GM19397 (cell line): ENCODE results near the gene ZDHHC14.

ENCODE experiments used
- ATAC-seq: cut with Tn5 transposase; IDR thresholded peaks from one replicate; pipeline ENCODE4 v1.9.1; 2021; ENCODE audit warnings: mild to moderate bottlenecking, moderate library complexity; ENCODE audit not compliant: unreplicated experiment

The ZDHHC14 gene

DNA sequence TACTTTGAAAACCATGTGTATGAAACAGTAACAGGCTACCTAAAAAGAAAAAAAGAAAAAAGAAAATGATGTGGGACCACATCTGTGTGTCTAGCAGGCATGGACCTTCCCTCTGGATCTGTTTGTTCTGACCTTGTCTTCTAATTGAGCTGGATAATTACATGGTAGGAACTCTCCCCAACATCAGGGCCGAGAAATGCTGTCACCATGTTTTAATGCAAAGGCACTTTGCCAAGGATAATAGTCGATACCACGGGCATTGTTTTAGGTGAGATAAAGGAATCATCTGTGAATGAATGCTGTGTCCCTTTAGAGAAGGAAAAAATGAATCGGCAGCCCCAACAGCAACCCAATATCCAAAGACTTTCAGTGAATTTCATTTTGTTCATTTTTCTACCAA is 149.1 kb downstream of the ZDHHC14 start:
- no peak for ATAC-seq

DNA sequence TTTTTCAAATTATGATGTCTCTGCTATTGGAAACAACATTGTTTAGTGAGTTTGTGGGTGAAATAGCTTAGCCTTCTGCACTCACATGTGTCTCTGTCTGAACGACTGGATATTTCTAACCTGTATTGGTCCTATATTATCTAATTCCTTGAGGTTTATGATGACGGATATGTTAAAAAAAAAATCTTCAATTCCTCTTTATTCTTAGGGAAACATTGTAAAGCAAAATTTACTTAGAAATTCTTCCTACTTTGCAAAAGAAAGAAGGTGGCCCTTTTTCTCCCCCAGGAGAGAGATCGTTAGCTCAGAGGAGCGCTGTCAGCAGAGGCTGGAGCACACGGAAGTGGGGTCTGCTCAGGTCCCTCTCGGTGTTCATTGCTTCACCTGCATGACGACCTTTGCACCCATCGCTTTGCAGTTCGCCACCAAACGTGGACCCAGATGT is 149.8 kb downstream of the ZDHHC14 start:
- no peak for ATAC-seq

DNA sequence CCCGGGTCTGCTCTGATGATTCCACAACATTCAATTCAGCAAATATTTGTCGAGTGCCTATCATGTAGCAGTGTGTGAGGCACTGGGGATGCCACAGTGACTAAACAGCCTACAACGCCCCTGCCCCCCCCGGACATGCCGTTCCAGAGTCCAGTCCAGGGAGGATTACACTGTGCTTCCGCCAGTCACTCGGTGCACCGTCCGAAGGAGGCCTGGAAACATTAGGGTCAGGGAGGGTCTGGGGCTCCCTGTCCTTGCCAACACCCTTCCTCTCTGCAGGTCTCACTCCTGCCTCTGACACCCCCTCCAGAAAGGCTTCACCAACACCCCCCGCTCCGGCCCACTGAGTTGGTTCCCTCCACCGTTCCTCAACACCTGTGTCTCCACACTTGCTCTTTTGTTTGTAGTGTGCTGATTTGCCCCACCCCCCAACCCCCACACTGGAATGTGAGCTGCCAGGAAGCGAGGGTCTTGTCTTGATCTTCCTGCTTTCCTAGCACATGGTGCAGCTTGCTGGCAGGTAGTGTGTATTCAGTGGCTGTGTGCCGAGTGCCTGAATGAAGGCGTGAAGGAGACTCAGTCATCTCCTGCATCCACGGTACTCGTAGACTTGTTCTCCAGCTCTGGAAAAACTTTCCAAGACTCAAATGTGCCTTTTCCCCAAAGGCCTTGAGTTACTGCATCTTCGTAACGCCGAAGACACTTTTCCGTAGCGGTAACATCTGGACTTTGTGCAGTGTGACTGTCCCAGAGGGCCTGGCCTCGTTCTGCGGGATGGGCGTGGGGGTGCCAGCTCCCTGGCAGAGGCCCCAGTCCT is 150.4 kb downstream of the ZDHHC14 start:
- no peak for ATAC-seq

DNA sequence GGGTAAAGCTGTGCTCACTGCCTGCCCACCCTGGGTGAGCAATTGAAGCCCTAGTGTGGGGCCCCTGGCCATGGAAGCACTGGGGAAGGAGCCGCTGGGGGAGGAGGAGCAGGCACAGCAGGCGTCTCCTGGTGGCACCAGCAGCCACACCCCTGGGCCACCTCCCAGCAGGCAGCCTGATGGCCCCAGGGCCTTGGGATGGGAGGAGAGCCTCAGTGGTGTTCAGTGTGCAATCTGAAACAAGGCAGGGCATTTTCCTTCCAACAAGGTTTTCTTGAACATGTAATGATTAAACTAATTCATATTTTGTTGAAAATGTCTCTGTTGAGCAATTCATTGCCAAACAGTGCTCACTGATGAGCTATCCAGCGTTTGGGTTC is 151.0 kb downstream of the ZDHHC14 start:
- no peak for ATAC-seq

DNA sequence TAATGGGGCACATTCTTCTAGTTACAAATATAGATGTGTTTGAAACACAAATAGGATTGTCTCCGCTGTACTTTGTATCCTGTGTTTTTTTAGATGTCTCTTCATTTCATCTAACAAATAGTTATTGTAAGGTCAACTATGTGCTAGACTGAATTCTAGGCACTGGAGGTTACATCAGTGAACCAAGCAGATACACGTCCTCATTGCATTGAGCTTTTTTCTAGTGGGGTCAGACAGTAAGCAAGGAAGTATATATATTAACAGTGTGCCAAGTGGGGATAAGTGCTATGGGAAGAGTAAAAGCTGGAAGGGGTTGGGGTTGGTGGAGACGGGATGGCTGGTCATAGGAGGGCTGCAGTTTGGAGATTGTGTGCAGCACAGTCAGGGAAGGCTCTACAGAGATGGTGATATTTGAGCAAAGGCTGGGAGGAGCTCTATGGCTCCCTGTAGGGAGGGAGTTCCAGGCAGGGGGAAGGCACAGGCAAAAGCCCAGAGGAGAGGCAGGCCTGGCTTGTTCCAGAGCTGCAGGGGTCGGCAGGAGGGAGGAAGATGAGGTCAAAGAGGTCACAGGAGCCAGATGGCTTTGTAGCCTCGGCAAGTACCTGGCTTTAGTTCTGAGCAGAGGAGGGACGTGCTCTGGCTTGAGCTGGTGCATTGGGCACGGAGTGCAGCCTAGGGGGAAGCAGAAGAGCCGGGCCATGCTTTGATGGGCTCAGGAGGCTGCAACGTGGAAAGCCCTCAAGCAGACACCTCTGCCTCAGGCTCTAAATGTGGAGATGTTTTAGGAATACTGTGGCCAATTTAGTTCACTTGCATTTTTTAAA is 152.3 kb downstream of the ZDHHC14 start:
- ATAC-seq, result no peak

DNA sequence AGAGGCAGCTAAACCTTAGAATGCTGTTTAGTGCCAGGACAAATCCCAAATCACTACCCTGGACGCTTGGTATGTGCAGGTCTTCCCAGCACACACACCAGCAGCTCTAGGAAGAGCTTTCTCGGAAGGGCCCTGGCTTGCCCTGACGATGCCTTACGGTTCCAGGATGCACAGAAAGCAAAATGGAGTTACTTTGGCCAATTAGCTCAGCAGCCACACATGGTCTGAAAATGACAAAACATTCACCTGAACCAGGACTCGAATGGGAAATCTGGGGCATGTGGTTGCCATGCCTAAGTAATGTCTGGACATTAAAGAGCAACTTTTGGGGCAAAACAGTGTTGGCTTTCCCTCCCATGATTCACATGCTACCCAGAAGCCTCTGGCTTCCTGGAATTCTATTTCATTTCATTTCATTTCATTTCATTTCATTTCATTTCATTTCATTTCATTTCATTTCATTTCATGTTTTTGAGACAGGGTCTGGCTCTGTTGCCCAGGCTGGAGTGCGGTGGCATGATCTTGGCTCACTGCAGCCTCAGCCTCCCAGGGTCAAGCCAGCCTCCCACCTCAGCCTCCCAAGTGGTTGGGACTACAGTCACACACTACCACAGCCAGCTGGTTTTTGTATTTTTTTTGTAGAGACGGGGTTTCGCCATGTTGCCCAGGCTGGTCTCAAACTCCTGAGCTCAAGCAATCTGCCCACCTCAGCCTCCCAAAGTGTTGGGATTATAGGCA is 153.3 kb downstream of the ZDHHC14 start:
- no peak for ATAC-seq

DNA sequence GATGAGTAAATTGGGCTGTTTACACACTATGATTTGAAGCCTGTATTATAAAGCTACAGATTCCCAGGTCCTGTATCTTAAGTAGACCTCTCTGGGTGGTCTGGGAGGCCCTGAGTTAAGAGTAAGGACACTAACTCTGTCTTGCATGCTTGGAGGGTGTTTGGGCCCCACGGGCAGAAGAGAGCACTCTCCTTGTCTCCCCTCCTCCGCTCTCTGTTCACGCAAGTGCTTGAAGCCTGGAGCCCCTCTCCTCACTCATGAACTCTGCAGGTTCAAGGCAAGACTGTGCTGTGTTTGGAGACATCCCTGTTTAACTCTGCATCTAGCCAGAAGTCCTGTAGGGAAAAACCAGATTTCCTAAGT is 154.0 kb downstream of the ZDHHC14 start:
- ATAC-seq, result no peak

DNA sequence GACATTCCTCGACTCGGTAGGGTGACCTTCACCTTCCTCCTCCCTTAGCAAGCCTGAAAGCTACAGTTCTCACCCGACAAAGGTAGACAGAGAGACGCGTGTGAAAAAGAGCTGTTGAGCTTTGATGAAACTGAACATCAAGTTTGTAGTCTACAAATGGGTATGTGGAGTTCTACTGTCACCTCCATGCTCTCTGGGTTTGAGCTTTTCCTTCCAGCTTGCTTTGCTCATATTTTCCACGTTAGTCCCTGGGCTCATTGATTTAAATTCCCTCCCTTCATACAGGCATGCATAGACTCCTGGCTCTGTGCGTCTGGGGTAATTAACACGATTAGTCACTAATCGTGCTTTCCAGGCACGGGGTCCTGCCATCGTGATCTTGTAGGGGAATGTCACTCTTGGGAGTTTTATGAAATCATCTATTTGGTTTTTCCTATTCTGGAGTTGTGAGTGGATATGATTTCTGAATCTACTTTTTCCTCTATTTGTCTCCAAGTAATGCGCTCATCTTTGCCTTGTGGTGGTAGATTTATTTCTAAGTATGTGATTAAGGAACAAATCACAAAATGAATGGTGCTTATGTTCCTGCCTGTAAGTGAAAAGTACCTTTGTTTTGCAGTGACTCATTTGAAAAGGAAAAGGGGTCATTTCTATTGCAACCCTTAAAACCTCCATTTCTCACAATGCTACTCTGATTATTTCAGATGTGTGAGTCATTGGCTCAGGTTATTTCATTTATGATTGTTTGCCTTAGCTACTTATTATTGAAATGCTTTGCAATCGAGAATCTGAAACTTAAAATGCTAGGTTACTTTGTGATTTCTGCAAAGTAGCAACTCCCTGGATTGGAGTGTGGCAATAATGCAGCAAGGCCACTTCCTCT is 154.6 kb downstream of the ZDHHC14 start:
- peak; percentile 61 for ATAC-seq

DNA sequence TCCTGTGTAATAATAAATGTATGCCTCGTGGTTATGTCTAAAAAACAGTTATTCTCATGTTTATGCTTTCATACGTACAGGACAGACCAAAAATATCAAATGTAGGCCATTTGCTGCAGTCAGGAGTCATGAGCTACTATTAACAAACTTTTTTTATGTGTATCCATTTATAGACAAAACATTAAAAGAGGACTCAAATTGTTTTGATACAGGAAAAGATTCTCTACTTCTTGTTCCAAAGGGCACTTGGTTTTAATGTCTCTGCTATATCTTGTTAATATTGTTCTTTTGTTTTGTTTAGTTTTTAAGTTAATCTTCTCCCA is 155.2 kb downstream of the ZDHHC14 start:
- ATAC-seq, result no peak

DNA sequence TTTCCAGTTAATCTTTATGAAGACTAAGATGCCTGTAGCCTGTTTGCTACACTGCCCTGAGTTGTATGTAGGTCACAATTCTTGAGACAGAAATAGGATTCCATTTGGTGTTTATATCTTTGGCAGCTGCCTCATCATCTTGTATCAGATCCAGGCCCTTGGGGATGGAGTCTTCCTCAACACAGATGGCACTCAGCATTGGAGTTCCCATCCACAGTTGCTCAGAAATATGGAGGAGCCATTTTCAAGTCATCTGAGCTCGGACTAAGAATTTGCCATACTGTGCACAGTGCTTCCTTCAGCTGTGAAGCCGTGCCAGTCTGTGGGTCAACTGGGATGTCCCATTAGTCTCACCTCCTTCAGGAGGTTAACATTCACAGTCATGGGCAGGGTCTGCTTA is 156.6 kb downstream of the ZDHHC14 start:
- ATAC-seq, result no peak

DNA sequence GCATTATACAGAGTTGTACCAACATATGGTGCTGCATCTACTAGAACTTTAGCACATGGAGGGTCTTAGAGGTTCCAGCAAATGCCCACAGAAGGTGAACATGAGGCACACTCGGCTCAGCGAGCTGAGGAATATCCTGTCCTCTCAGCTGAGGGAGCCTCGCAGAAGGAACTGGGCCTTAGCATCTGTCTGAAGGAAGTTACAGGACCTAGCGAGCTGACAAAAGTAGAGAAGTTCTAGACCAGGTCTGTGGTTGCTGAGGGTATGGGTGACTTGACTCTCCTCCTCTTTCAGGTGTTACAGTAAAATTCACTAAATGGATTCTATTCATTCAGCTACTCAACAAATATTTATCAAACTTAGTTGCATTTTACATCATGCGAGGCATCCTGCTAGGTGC is 157.2 kb downstream of the ZDHHC14 start:
- no peak for ATAC-seq

DNA sequence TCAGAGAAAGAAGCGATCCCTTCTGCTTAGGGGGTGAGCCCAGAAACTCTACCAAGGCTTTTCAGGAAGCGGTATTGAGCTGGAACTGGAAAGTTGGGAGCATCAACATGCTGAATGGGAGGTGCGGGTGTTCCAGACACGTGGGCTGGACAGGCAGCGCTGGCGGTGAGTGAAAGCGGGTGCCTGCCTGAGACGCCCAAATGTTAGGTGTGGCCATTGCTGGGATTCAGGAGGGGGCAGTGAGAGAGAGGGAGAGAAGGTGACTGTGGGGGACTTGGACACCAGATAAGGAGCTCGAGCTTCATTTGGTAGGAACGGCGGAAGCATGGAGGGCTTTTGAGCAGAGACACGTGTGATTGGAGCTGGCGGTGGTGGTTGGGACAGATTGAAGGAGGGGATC is 157.7 kb downstream of the ZDHHC14 start:
- no peak for ATAC-seq

DNA sequence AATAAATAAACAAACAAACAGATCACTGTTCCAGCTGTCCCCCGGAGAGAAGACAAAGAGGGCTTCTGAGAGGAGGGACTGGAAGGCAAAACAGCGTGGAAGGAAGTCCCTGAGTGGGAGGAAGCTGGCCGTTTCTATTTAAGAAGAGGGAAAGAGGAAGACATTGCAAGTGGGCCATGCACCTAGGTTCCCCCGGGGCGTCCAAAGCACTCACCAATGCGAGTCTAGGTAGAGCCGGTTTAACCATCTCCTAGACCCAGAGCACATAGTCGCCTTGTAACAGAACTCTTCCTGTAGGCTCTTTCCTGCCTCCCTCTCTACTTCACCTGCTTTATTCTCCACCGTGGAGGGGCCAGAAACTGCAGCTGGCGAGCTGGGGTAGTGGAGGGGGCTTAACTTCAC is 158.4 kb downstream of the ZDHHC14 start:
- ATAC-seq, result no peak

DNA sequence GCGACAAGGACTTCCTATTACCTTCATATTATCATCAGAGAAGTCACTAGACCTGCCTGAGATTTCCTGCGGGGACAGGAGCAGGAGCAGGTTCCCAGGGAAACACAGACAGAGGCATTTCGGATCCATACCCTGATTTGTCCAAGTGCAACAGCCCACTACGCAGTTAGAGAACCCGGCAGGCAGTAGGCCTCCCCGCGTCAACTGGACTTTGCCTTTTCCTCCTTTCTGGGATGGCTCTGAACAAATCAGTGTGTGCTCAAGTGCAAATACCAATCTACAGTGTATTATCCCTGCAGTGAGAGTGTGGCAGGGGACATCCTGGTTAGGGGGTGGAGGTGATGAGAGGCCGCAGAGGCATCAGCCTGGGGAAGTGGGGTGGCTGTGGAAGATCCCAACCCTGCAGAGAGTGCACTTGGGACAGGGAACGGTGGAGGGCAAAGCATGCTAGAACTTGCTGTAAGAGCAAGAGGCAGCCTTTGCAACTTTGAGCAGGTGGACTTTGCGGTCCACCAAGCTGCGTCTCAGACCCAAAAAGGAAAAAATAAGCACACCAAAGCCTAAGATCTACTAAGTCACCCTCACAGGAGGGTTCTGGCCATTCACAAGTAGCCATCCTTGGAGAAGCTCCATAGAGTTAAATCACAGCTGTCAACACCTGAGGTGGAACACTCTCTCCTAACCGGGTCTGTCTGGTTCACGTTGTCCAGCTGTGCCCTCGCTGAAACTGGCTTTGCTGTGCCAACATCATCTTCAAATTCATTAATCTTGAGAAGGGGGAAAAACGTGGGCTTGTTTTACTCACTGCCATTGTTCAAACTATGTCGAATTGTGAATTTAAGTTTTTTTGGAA is 159.1 kb downstream of the ZDHHC14 start:
- ATAC-seq, result no peak

DNA sequence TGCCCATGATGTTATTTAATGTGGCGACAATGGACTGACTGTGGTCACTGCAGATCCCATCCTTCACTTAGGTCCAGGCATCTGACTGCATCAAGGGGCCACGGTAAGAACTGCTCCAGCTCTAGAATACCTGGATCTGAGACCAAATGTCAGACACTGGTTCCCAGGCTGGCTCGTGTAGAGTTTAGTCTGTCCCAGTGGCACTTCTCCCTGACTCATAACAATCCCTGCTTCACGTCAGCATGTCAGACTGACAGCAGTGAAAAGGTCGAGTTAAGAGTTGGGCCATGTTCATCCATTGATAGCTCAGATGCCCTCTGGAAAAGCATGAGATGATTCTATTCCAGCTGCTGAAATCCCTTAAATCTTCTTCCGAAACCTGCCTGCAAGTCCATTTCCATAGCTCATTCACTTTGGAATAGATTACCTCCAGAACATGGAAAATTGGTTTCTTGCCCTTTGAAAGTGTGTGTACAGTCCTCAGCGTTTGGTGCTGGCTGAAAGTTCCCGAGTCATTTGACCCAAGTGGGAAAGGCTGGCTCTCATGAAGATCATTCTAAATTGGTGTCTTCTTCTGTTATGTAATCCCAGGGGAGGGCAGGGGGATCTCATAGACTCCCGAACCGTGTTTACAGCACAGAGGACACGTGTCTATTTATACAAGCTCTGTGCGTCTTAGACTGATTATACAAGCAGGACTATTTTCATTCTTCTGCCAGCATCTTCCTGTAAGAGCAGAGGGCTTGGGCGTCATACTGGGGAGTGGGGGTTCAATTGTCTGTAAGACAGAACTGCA is 160.8 kb downstream of the ZDHHC14 start:
- no peak for ATAC-seq

DNA sequence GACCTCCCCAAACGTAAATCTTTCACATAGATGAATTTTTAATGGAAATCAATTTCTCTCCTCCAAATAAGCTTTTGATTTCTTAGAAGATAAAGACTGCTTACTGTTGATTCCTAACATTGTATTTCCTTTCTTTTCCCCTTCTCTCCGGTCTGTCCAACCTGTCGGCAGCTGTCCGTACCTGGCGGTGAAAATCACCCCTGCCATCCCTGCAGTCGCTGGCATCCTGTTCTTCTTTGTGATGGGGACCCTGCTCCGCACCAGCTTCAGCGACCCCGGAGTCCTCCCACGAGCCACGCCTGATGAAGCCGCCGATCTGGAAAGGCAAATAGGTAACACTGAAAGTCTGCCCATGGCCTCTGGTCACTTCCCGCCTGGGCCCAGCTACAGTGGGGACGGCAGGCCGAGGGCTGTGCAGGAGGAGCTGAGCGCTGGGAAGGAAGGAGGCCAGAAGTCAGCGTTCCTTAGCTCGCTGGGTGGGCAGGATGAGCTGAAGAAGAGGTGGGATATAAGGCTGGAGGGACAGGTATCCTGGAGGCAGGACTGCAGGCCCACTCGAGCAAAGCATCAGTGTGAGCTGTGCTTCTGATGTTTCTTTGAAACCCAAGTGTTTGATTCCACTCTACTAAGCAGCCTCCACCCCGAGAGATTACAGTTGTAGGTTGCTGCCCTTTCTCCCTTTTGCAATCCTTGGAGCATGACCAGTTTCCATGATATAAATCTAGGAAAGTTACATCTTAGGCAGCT is 161.6 kb downstream of the ZDHHC14 start:
- ATAC-seq, result no peak

DNA sequence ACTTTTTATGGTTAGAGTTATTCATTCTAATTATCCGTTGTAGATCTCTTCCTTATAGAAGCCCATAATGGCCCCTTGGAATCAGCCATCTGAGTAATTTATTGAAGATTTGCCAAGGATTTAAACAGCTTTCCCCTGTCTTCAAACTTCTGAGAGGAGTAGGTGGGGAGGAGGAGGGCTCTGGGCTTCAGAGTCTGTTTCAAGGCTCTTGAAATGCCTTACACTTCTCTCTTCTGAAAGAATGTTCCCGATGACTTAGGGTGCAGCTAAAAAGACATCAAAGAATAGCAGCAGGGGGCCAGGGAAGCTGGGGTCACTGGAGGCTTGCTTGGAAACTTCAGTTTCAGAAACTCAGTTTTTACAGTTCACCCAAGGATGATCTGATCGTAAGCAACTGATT is 165.3 kb downstream of the ZDHHC14 start:
- ATAC-seq, result no peak

DNA sequence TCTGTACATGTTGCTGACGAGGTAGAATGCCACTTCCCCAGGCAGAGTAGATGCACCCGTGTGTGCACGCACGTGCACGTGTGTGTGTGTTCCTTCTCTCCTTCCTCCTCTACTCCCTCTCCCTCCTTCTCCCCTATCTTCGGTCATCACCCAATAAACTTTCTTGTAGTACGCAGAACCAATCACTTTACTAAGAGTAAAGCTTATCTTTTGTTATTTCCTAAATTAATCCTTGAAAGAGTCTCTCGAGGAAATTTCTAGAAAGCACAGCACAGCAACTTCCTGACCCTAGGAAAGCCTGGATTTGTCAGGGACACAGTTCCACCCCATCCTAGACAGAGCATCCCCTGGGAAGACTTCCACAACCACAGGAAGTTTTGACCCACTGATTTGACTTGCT is 166.1 kb downstream of the ZDHHC14 start:
- no peak for ATAC-seq
